Stimulated activated CD4-positive, alpha-beta T cell treated with anti-CD3 and anti-CD28 coated beads, Interleukin-12 subunit alpha, Interleukin-12 subunit beta, amount 100 ng/mL, for 4 hours (primary cell): ENCODE data around the gene C18orf63.
"Not testable (repeated sequence)": the region's sequence is repeated elsewhere in the genome, so short reads cannot be mapped to it uniquely, and the experiment has no call there.

Source experiments
- DNase-seq: peaks from one replicate; pipeline ENCODE4 v3.0.0-alpha.2; 2020

Gene C18orf63

DNA sequence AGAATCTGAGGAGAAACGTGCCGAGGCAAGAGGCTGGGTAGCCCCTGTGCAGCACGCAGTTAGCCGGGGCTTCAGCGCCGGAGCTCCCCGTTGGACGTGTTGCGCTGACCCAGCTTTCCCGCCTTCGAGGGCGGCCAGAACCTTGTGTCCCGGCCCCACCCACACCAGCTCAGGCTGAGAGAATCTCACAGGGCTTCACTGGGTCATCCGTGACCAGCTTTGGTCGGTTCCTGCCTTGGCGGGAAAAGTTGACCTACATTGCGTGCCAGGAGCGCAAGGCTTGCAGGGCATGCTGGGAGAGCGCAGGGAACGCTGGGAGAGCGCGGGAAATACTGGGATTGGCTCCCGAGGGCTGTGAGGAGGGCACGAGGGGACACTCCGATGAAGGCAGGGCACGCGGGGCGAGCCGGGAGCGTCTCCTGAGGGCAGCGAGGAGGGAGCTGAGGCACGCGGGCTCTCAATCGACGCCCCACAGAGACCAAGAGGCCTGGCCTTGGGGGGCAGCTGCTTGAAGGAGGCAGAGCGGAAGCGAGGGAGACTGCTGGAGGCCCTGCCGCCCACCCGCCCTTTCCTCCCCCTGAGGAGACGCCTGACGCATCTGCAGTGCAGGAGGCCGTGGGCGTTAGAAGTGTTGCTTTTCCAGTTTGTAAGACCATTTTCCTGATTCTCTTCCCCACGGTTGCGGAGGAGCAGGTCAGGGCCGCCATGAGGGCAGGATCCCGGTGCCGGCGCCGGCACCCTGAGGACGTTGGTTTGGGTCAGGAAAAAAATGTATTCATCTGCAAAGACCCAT lies at the start of gene C18orf63:
C18orf63 (plus strand) TSS at position 376 of the 793 bp plus-strand sequence. CDS start 2,027 bp downstream, outside the sequence.
- no peak for DNase-seq

DNA sequence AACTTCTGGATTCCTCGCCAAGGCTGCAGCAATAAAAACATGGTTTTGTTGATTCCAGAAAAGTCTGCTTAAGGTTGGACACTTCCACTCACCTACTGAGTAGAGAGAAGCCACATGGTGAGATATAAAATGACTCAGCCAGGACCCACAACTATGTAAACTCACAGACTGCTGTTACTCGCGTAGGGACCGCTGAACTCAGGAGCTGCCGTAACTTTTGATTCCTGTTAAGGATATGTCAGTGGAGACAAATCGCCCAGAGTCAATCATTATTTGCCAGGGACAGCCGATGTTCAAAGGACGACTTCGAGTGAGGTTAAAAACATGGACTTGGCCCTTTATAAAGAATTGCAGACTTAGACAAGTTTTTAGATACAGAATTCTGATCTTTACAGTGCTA lies 49.5 kb upstream of the C18orf63 start:
- no peak for DNase-seq

DNA sequence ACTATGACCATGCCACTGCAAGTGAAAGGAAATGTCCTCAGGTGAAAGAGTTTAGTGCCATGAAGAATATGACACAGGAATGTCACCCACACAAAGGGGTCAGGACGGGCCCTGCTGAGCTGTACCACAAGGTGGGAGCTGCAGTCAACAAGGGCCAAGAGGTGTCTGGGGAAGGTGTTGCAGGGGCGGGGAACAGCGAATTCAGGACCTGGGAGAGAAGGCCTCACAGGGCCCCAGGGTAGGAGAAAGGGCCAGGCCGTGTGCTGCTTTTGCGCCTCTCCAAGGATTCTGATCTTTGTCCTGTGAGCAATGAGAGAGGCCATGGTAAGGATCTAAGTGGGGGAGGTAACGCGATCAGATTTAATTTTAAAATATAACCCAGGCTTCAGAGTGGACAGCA lies 47.5 kb upstream of the C18orf63 start:
- DNase-seq, result no peak

DNA sequence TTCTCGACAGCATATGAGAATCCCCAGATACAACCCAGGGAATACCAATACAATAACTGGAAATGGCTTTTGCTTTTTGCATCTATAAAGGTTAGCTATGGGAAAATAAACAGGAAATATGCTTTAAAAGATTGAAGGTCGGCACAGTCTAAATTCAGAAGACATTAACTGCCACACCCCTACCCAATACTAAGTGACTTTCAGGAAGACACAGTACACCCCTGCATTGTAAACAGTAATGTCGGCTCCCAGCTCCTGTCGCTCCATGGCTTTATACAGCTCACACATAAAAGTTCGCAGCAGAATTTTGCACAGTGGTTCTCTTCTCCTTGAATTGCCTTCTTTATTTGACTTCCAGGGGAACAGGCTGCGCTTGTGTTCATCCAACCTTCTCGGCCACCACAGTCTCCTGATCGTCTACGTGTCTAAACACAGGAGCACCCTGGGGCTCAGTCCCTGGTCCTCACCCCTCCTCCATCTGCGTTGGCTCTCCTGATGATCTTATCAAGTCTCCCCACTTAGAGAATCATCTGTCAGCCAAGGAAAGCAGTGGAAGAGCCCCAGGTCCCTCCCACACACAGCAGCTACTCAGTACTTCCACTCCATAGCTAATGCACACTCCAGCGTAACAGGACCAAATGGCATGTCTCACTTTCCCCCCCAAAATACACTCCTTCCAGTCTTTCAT lies 46.6 kb upstream of the C18orf63 start:
- no peak for DNase-seq

DNA sequence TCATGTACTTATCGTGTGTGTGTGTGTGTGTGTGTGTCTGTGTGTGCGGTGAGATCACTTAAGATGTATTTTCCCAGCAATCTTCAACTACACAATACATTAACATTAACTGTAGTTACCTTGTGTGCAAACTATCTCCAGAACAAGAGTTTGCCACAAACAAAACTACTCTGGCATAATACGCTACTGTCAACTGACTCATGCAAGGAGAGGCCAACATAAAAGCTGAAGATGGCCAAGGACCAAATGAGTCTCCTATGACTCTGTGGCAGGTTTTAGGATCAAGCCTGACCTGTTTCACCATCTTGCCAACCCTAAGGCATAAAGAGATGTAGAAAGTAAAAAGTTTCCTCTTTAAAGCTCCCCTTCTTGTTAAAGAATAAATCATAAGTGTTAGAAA lies 44.0 kb upstream of the C18orf63 start:
- no peak for DNase-seq

DNA sequence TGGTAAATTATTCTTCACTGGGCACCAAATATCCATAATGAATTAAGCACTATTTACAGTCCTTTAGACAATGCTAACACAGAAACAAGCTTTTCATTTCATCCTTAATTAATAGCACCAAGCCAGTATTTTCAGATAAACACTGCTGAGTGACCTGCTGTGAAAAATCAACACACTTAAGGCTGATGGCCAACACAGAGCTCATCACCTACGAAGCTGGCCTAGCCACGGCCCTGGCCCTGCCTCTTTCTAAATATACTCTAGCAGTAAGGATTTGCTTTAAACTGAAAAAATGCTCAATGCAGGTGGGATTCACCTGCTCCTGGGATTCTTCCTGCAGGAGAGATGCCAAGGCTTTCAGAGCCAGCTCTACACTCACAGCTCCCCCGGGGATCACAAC lies 42.2 kb upstream of the C18orf63 start:
- DNase-seq, result no peak

DNA sequence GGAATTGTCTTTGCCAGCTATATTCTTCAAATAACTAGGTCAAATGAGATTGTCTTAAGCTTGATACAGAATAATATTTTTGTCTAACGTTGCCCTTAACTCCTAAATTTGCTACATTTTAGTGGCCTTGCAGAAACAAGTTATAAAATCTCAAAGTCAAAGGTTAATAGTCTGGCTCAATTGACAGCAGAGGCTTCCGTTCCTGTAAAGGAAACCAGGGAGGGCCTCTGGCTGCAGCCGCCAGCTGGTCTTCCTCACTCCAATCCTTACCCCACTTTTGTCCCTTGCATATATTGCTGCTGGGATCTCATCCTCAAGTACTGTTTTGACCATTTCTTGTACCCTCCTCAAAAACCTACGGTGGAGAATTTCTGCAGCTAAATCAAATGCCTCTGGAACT lies 40.9 kb upstream of the C18orf63 start:
- no peak for DNase-seq

DNA sequence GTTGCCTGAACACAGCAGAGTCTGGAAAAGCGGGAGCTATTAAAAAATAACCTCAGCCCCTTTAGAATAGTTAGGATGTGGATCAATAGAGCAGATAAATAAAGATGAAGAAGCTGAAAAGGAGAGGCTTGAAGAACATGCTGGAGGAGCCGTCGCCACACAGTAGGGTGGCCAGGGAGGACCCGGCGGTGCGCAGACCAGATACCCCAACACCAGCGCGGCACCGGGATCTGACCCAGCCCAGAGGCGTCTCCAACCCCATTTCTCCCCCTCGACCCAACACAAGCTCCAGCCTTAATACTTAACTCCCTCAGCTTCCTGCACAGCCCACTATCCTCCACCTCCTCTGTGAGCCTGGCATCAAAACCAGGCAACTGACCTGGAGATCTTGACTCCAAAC lies 39.9 kb upstream of the C18orf63 start:
- no peak for DNase-seq

DNA sequence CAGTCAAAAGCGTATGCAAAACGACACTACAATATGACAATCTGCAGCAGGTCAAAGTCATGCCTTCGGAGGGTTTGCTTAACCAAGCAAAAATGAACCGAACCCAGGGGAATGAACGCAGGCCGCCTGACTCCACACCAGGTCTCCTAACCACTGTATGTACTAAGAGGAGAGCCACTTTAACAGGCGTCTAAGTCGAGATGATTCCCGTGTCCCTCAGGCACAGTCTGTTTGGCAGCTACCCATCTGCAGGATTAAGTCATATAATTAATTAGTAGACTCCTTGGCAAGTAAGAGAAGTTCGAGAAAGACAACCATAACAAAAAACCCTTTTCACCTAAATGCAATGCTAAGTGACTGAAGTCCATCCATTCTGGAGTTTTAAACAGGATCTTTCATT lies 39.0 kb upstream of the C18orf63 start:
- no peak for DNase-seq

DNA sequence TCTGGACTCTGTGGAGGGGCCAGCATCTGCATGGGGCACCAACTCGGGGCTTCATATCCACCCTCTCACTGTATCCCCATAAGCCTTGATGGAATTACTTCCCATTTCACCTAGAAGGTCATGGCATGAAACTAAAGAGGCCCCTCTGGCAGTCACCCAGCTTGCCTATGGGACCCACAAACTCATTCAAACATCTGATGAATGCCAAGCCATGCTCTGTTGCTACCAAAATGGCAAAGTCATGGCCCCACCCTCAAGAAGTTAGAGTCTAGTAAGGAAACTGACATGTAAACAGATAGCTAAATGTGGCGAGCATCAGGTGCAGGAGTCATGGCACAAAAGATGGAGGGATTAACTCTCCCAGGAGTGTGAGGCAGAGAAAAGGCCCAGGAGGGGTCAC lies 38.3 kb upstream of the C18orf63 start:
- DNase-seq, result no peak

DNA sequence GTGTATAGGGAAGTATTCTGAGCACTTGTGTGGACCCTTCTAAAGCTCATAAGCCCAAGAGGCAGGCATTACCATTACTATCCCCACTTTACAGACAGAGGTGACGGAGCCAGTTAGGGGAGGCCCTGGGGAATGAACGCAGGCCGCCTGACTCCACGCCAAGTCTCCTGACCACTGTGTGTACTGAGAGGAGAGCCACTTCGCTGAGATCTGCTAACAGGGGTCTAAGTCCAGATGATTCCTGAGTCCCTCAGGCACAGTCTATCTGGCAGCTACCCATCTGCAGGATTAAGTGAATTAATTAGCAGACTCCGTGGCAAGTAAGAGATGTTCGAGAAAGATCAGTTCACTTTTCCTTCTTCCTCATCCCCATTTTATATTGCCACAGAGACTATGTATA lies 37.6 kb upstream of the C18orf63 start:
- DNase-seq, result no peak

DNA sequence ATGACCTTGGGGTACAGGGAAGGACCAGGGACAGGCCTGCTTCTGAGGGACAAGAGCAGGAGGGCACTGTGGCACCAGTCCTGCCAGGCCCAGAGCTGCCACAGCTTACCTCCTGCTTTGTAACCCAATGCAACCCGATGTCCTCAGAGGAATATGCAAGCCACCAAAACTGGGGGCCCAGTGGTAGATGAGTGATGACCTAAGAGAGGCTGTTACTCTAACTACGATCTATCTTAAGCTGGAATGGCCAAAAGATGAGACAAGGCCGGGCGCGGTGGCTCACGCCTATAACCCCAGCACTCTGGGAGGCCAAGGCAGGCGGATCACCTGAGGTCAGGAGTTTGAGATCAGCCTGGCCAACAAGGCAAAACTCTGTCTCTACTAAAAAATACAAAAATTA lies 36.7 kb upstream of the C18orf63 start:
- DNase-seq, result no peak

DNA sequence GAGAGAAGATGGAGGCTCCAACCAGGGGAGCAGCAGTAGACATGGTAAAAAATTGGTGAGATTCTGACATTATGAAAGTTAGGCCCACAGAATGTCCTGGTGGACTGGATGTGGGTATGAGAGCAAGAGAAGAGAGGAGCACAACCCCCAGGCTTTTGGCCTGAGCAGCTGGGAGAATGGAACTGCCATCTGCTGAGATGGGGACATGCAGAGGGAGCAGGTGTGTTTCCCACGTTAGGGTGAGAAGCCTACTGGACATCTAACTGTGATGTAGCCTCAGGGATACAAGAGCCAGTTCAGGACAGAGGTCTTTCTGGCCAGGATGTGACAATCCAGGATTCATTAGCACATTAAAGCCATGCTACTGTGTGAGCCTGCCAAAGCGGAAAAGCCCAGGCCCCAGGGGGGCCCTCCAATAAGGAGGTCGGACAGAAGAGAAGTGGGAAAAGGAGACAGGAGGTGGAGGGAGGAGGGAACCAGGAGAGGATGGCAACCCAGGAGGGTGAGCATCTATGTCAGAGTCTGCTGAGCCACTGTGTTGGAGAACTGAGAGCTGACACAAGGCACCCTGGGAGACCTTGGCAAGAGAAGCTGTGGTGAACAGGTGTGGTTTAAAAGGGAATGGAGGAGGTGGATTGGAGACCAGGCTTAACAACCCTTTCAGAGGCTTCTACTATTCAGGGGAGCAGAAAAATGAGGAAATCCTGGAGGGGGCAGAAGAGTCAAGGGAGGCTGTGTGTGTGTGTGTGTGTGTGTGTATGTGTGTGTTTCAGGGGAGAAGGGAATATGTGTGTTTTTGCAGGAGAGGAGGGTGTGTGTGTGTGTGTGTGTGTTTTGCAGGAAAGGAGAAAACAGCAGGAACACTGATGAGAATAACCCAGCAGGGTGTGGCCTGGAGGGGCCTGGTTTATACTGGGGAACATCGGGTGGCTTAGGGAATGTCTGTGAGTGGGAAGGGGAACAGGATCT lies 34.3 kb upstream of the C18orf63 start:
- no peak for DNase-seq

DNA sequence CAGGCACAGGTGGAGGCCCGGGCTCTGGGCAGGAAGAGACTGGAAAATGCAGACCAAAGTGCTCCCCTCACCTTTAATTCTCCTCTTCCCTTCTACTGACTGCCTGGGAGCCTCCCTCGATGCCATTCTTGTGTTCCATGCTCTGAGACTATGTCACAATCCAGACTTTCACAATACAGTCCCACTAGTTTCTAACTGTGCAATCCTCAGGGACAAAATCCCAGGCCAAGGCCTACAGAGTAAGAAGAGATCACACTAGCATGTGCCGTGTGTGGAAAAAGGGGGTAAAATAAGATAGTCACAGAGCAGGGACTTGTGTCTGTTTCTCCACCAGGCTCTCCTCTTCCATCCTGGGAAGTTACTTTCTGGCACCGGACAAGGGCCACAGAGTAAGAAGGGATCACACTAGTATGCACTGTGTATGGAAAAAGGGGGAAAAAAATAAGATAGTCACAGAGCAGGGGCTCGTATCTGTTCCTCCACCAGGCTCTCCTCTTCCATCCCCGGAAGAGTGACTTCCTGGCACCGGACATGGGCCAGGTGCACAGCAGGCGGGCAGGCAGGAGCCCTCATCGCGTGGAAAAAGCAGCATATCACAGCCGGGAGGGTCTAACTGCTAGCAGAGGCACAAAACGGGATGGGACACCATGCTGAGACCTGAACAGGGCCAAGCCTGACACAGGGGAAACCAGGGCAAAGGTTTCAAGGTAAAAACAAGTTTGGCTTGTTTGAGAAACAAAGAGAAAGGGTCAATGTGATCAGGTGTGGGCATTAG lies 33.5 kb upstream of the C18orf63 start:
- DNase-seq, result no peak

DNA sequence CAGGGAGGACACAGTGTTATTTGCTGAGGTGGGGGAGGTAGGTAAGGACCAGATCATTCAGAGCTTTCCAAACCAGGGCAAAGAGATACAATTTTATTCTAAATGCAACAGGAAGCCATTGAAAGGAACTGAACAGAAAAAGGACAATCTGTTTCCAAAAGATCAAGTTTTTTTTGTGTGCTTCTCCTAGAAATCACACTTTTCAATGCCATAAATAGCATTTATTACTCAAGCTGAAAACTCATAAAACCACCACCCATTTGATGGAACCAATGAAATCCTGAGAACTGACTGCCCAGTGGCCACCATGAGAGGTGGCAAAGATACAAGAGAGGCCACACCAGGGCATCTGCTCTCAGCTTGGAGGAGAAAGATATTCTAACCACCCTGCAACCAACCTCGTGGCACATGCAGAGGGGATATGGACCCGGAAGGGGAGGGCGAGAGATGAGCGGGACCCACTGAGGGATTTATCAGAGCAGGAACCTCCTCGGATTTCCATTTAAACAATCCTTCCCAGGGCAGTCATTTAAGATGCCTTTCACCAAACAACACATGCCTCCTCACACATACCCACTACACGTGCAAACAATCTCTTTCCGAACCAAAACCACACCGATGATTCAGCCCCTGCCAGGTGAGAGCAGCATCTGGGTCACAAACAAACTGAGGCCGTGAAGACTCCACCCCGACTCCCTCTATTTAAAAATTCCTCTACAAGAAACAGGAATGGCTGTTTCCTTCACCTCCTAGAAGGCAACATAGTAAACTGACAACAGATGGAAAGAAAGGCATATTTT lies 32.7 kb upstream of the C18orf63 start:
- DNase-seq, result no peak

DNA sequence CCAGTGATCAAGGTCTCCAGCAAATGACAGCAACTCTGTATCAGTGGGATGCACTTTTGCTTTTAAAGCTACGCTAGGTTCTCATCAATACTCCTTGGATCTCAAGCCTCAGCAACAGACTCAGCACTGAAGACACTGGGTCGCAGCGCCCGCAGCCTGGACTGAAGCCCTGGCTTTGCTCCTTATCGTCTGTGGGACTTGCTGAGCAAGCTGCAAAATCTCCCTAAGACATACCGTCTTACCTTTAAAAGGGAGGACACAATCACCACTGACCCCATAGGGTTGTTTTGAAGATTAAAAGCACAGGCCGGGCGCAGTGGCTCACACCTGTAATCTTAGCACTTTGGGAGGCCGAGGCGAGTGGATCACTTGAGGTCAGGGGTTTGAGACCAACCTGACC lies 32.0 kb upstream of the C18orf63 start:
- DNase-seq, result no peak

DNA sequence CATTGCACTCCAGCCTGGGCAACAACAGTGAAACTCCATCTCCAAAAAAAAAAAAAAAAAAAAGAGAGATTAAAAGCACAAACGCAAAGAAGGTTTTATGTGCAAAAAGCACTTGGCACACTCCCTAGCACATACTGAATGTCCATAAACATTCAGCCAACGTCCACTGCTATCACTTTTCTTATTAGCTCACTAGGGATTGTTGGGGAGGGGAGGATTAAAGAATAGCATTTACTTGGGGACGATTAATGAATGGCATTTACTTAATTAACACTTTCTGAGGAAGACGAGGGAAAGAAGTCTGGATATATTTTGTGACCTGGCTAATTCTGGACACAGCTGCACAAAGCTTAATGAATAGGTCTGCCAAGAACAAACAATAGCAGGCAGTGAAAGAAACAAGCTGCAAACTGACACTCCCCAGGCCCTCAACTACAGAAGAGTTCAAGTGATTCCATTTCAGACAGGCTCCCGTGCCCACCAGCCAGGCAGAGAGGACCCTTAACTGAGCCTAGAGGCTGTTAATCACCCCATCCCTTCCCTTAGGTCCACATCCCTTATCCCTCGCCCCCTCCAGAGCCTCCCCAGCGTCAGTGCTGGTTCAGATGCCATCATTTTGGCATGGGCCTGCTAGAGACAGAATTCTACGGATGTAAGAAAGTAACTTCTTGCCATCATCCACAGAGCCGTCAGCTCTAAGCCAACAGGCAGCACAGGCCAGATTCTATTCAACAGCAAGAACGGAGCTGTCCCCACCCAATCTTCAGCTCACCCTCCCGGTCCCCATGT lies 31.3 kb upstream of the C18orf63 start:
- DNase-seq, result no peak

DNA sequence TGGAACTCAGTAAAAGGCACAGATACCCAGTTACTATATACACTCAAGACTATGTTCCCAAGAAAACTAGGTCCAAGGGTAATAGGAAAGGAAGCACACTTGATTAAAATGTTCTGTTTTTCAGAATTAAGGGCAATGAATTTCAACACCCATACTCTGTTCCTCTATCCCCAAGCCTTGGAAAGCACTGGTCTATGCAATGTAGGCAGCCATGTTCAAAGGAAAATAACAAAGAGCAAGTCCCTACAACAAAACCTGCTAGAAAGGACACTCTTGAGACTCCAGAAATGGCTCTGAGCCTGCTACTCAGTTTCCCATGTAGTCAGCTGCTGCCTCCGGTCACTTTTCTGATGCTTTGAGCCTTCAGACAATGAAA lies 30.7 kb upstream of the C18orf63 start:
- no peak for DNase-seq

DNA sequence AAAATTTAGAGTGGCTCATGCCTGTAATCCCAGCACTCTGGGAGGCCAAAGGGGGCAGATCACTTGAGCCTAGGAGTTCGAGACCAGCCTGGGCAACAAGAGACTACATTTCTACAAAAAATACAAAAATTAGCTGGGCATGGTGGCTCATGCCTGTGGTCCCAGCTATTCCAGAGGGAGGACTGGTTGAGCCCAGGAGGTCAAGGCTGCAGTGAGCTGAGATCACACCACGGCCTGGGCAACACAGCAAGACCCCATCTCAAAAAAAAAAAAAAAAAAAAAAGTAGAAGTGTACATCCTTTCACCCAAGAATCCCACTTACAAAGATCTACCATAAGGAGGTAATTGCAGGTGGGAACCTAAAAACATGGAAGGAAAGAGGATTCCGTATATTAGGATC lies 30.1 kb upstream of the C18orf63 start:
- not testable (repeated sequence) for DNase-seq

DNA sequence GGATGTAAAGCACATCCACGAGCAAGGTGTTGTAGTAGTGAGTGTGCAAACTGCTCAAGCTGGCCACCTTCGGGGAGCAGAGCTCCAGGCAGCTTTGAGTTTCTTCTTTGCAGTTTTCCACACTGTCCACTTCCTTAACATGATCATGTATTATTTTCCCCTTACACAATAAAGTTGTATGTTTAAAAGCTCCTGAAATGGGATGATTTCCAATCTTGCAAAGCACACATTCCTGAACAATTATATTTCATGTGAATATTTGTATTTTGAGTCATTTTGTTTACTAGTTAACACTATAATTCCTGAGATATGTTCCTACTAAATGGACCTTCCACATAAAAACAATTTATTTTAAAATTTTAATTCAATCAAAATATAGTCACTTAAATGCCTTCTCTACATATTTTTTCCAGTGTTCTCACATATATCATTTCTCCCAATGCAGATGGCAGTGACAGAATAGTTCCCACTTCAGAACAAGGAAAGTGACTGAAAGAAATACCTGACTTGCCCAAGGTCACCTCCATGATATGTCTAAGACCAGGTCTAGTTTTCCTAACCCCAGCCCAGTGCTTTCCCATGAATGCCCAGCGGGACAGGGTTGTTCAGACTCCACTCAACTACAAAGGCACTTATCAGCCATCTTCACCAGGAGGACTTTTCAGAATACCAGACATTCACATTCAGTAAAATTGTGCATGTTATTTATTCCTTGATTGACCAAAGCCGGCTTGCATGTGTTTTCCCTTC lies 29.4 kb upstream of the C18orf63 start:
- DNase-seq, result no peak
